HG03354 (cell line): ENCODE data around the gene CREB5.

Source experiments
- ATAC-seq: cut with Tn5 transposase; IDR thresholded peaks from one replicate; pipeline ENCODE4 v1.9.1; 2021; ENCODE audit warnings: mild to moderate bottlenecking; ENCODE audit not compliant: unreplicated experiment, poor library complexity, severe bottlenecking

The CREB5 gene

GRCh38 chr7:28570113-28570969, 158.0 kb downstream of the CREB5 start:
- ATAC-seq: peak; percentile 94

GRCh38 chr7:28570970-28571288, 158.6 kb downstream of the CREB5 start:
- no peak for ATAC-seq

- no peak for ATAC-seq
These were observed 159.1 kb downstream of the CREB5 start for GRCh38 chr7:28571405-28571804.

- ATAC-seq: no peak
These were observed 160.2 kb downstream of the CREB5 start for GRCh38 chr7:28572321-28573058.

GRCh38 chr7:28573059-28573553, 160.8 kb downstream of the CREB5 start:
- ATAC-seq: no peak

GRCh38 chr7:28573651-28574301, 161.5 kb downstream of the CREB5 start:
- ATAC-seq: no peak

GRCh38 chr7:28575241-28575643, 162.9 kb downstream of the CREB5 start:
- no peak for ATAC-seq

- no peak for ATAC-seq
These were observed 164.3 kb downstream of the CREB5 start for GRCh38 chr7:28576656-28577055.

- ATAC-seq: no peak
These were observed 167.3 kb downstream of the CREB5 start for GRCh38 chr7:28579571-28579970.

GRCh38 chr7:28580665-28581064, 168.3 kb downstream of the CREB5 start:
- ATAC-seq: no peak

- no peak for ATAC-seq
These were observed 169.0 kb downstream of the CREB5 start for GRCh38 chr7:28581351-28581750.

GRCh38 chr7:28582226-28582625, 169.9 kb downstream of the CREB5 start:
- ATAC-seq: no peak

GRCh38 chr7:28584235-28584634, 171.9 kb downstream of the CREB5 start:
- ATAC-seq: no peak

- ATAC-seq: no peak
These were observed 174.4 kb downstream of the CREB5 start for GRCh38 chr7:28586736-28587135.

- no peak for ATAC-seq
These were observed 174.9 kb downstream of the CREB5 start for GRCh38 chr7:28587211-28587610.

GRCh38 chr7:28588602-28589001, 176.3 kb downstream of the CREB5 start:
- ATAC-seq: no peak

GRCh38 chr7:28591041-28591674, 178.8 kb downstream of the CREB5 start:
- ATAC-seq: no peak

- no peak for ATAC-seq
These were observed 179.5 kb downstream of the CREB5 start for GRCh38 chr7:28591725-28592349.

- ATAC-seq: no peak
These were observed 180.5 kb downstream of the CREB5 start for GRCh38 chr7:28592861-28593260.

- no peak for ATAC-seq
These were observed 182.8 kb downstream of the CREB5 start for GRCh38 chr7:28595076-28595475.
